Esophagus muscularis mucosa (tissue), 3 donors: ENCODE data around the gene CERKL.

Experiments used
- POLR2A ChIP-seq: fragments of 450-650 bp; IDR thresholded peaks from one replicate; pipeline ENCODE4 v1.6.1; 2017; ENCODE audit warnings: antibody characterized with exemption, moderate library complexity, mild to moderate bottlenecking, low read depth
- POLR2AphosphoS5 ChIP-seq, 2 donors: sonication (generic); formaldehyde crosslinking; IDR thresholded peaks; one replicate each; pipeline ENCODE4 v1.6.1; 2017; ENCODE audit warnings: antibody characterized with exemption in 2 of 2
- TF ChIP-seq, protein P1 (sequence below), 3 experiments: fragments of 200-600 bp in 2 of 3; fragments of 450-650 bp in 1 of 3; sonication (generic) in 2 of 3; IDR thresholded peaks; one replicate each; pipeline ENCODE4 v1.5.1; 2017 to 2019; ENCODE audit warnings: antibody characterized with exemption in 3 of 3, mild to moderate bottlenecking in 2 of 3, moderate library complexity in 1 of 3

DNA sequence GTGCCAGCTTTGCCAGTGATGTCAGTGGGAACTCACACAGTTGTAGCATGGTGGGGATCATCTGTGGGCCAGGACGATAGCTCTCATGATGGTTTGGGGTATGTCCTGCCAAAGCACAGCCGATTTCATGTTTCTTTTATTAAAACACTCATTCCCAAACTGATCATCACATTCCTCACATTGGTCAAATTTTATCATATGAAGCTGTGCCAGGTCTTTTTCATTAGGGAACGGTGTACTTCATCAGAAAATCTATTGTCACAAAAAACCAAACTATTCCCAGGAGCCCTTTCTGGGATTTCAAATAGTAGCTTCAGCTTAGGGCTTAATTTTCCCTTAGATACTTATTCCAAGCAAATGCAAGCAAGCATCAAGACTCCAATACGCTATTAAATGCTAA lies 157.7 kb downstream of the CERKL start:
- TF ChIP-seq, protein P1, sequence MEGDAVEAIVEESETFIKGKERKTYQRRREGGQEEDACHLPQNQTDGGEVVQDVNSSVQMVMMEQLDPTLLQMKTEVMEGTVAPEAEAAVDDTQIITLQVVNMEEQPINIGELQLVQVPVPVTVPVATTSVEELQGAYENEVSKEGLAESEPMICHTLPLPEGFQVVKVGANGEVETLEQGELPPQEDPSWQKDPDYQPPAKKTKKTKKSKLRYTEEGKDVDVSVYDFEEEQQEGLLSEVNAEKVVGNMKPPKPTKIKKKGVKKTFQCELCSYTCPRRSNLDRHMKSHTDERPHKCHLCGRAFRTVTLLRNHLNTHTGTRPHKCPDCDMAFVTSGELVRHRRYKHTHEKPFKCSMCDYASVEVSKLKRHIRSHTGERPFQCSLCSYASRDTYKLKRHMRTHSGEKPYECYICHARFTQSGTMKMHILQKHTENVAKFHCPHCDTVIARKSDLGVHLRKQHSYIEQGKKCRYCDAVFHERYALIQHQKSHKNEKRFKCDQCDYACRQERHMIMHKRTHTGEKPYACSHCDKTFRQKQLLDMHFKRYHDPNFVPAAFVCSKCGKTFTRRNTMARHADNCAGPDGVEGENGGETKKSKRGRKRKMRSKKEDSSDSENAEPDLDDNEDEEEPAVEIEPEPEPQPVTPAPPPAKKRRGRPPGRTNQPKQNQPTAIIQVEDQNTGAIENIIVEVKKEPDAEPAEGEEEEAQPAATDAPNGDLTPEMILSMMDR (IDR thresholded peaks at IDR 0.05), result no peak
- TF ChIP-seq POLR2A, result no peak
- no peak for TF ChIP-seq POLR2AphosphoS5 (IDR thresholded peaks at IDR 0.05)
